Chondrocyte (in vitro differentiated cells): ENCODE data around the gene HNRNPA2B1. TPM values are rescaled to one million over a fixed set of nuclear protein-coding genes. Genes with fewer than 3 reads are reported as not detected.

Experiments used
- DNase-seq: peaks from one replicate; pipeline ENCODE4 v3.0.0; 2021; ENCODE audit warnings: mixed read lengths, low spot score
- H3K27ac Mint-ChIP-seq: one replicate; pipeline ENCODE4 v1.8.0; 2021; ENCODE audit warnings: mild to moderate bottlenecking, moderate library complexity, mixed read lengths; ENCODE audit not compliant: unreplicated experiment
- H3K27me3 Mint-ChIP-seq: 2 replicates; pipeline ENCODE4 v1.8.0; 2021; ENCODE audit warnings: low read depth, mixed read lengths
- H3K36me3 Mint-ChIP-seq: 2 replicates; pipeline ENCODE4 v1.8.0; 2021; ENCODE audit warnings: low read depth, mixed read lengths
- H3K4me1 Mint-ChIP-seq: 2 replicates; pipeline ENCODE4 v1.8.0; 2021; ENCODE audit warnings: low read depth, mild to moderate bottlenecking, mixed read lengths
- H3K4me3 Mint-ChIP-seq: one replicate; pipeline ENCODE4 v1.8.0; 2021; ENCODE audit warnings: mild to moderate bottlenecking, moderate library complexity, mixed read lengths; ENCODE audit not compliant: unreplicated experiment
- H3K9me3 Mint-ChIP-seq: 2 replicates; pipeline ENCODE4 v1.8.0; 2021; ENCODE audit warnings: low read depth, mixed read lengths
- CTCF ChIP-seq: fragments of 200-600 bp; sonication (generic); IDR thresholded peaks from 2 replicates; pipeline ENCODE4 v1.5.0; 2021; ENCODE audit warnings: antibody characterized with exemption, mild to moderate bottlenecking, moderate library complexity
- total RNA-seq: library from RNA; stranded (reverse); gene quantifications from 3 replicates; pipeline ENCODE4 v1.2.1, GENCODE V29; 2021

The HNRNPA2B1 gene
- total RNA-seq, 1 donor from 2014 or later, result 313 TPM

GRCh38 chr7:26212921-26213718 lies 12.6 kb upstream of the HNRNPA2B1 start:
- no peaks in the 10 kb centered on the region for H3K27me3 Mint-ChIP-seq
- peaks cover under 1% of the 10 kb centered on the region for H3K4me1 Mint-ChIP-seq
- H3K9me3 Mint-ChIP-seq, result peaks cover 3% of the 10 kb centered on the region
- peaks cover 19% of the 10 kb centered on the region for H3K36me3 Mint-ChIP-seq
- no peak for TF ChIP-seq CTCF
- H3K27ac Mint-ChIP-seq, result peak overlapping the region; percentile 27
- no peak for DNase-seq
- H3K4me3 Mint-ChIP-seq, result no peak overlapping the region

- H3K9me3 Mint-ChIP-seq, result no peaks in the 10 kb centered on the region
Measured at GRCh38 chr7:26208040-26208439, 7.5 kb upstream of the HNRNPA2B1 start.

GRCh38 chr7:26203016-26203415 lies 2.5 kb upstream of the HNRNPA2B1 start:
- no peak for TF ChIP-seq CTCF
- no peaks in the 10 kb centered on the region for H3K9me3 Mint-ChIP-seq
- H3K36me3 Mint-ChIP-seq, result peaks cover 31% of the 10 kb centered on the region
- H3K27me3 Mint-ChIP-seq, result no peaks in the 10 kb centered on the region
- DNase-seq, result no peak
- peaks cover 40% of the 10 kb centered on the region for H3K4me1 Mint-ChIP-seq
- peak overlapping the region; percentile 8 for H3K27ac Mint-ChIP-seq
- H3K4me3 Mint-ChIP-seq, result peak overlapping the region; percentile 83

More at GRCh38 chr7:26208040-26208439, 7.5 kb upstream of the HNRNPA2B1 start:
- Mint-ChIP-seq H3K27ac (no peak overlapping the region), H3K4me1 (peaks cover 38% of the 10 kb centered on the region), H3K4me3 (no peak overlapping the region), H3K36me3 (peaks cover 31% of the 10 kb centered on the region), H3K27me3 (no peaks in the 10 kb centered on the region)
- no peak for DNase-seq
- TF ChIP-seq CTCF, result no peak

DNA sequence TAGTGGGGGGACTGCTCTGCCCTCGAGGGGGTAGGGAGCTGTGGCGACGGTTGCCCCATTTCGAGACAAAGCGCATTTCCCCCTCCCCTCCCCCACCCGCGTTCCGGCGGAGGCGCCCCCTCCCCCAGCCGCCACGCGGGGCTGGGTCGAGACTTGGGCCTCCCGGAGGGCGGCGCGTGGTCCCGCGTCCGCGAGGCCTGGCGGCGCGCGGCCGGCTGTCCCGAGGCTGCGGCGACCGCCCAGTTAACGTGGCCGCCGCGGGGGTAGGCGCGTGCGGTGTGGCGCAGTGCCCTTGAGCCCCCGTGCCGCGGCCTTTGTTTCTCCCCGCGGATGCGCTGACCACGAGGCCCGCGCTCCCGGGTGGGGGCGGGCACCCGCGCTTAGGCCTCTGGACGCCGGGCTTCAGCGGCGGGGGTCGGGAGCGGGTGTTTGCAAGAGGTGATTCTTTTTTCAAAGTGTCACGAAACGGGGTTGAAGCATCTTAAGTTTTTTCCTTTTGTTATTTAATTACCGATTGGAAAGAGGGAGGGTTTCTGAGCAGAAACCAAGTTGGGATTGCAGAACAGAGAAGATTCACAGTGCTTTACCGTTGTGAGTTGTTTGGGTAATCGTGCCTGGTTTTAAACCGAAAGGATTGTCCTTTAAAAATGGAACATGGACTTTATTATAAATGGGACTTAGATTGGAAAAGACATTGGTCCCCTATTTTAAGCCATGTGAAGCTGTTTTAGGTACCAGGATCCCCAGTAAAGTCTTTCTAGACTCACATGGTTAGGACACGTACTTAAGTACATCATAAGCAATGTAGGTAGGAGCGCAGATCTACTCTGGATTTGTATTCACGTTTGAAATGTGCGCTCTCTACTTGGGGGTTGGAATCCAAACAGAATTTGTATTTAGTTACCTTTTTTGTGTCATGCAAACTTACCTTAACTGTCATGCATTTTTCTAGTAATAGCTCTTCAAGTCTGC lies 1.8 kb upstream of the HNRNPA2B1 start:
- H3K4me3 Mint-ChIP-seq, result peak overlapping the region; percentile 83
- no peaks in the 10 kb centered on the region for H3K27me3 Mint-ChIP-seq
- no peaks in the 10 kb centered on the region for H3K9me3 Mint-ChIP-seq
- H3K36me3 Mint-ChIP-seq, result peaks cover 31% of the 10 kb centered on the region
- H3K27ac Mint-ChIP-seq, result peak overlapping the region; percentile 70
- no peak for TF ChIP-seq CTCF
- peaks cover 42% of the 10 kb centered on the region for H3K4me1 Mint-ChIP-seq
- no peak for DNase-seq
